ENCODE measurements around the gene TMEFF2.

DNA sequence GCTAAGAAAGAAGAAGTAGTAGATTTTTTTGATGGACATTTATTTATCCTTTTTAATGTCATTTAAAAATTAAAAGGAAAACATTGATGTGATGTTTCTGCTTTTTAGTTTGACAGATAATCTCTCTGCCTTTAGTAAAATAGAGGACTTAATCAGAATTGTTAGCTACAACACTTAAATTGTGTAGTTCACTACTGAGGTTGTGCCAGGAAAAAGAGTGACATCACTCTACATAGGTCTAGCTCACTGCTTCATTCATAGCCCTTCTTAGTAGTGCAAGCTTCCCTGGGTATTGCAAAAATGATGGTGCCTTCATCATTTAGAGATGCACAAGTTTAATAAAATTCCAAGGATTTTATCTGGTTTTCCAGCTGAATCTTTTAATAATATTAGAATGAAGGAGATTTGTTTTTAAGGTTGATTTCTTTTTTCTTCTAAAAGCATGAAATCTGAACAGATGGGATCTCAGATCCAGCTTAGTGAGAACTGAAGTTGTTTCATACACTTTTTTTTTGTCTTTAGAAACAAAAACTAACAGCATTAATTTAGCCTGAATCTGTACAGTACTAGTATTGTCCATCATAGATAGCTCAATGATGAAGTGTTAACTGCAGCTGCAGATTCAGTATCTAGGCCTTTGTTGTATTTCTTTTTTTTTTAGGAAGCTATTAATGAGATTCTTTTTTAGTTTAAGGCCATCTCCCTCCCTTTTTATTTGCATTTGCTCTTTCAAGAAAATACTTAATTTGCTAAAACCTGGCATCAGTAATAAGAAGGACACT is 20.6 kb upstream of the TMEFF2 start:
- TF ChIP-seq, protein P1, sequence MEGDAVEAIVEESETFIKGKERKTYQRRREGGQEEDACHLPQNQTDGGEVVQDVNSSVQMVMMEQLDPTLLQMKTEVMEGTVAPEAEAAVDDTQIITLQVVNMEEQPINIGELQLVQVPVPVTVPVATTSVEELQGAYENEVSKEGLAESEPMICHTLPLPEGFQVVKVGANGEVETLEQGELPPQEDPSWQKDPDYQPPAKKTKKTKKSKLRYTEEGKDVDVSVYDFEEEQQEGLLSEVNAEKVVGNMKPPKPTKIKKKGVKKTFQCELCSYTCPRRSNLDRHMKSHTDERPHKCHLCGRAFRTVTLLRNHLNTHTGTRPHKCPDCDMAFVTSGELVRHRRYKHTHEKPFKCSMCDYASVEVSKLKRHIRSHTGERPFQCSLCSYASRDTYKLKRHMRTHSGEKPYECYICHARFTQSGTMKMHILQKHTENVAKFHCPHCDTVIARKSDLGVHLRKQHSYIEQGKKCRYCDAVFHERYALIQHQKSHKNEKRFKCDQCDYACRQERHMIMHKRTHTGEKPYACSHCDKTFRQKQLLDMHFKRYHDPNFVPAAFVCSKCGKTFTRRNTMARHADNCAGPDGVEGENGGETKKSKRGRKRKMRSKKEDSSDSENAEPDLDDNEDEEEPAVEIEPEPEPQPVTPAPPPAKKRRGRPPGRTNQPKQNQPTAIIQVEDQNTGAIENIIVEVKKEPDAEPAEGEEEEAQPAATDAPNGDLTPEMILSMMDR (IDR thresholded peaks at IDR 0.05): no peak
- TF ChIP-seq POLR2AphosphoS5 (IDR thresholded peaks at IDR 0.05): no peak

Measured in prostate gland (tissue), 2 donors.